GM12865 (cell line): ENCODE results near the gene PRR15.

ENCODE experiments used
- DNase-seq: peaks from one replicate; pipeline ENCODE4 v3.0.0; 2010; ENCODE audit warnings: low read depth
- H3K4me3 ChIP-seq: 2 replicates; pipeline ENCODE4 v1.5.1; 2011; ENCODE audit warnings: mild to moderate bottlenecking, low read depth, low read length, control low read depth
- CTCF ChIP-seq: IDR thresholded peaks from 2 replicates; pipeline ENCODE4 v1.5.1; 2011; ENCODE audit warnings: low read length, control low read depth, low read depth, inconsistent platforms; ENCODE audit not compliant: insufficient read depth; ENCODE audit errors: missing control alignments

PRR15 gene

GRCh38 chr7:29612596-29612995 is 49.0 kb downstream of the PRR15 start:
- no peak for TF ChIP-seq CTCF
- H3K4me3 ChIP-seq: no peak overlapping the region
- DNase-seq: no peak

- no peak overlapping the region for H3K4me3 ChIP-seq
- DNase-seq: no peak
- TF ChIP-seq CTCF: no peak
These were observed 49.5 kb downstream of the PRR15 start for GRCh38 chr7:29613100-29613499.

GRCh38 chr7:29614229-29614628 is 50.6 kb downstream of the PRR15 start:
- no peak overlapping the region for H3K4me3 ChIP-seq
- no peak for DNase-seq
- no peak for TF ChIP-seq CTCF
